Thyroid gland (tissue), 4 donors: ENCODE results near the gene ACTL7B.

Experiments
- CTCF ChIP-seq, 6 experiments: fragments of 200-600 bp in 3 of 6; fragments of 450-650 bp in 3 of 6; sonication (generic) in 3 of 6; IDR thresholded peaks; one replicate each; pipeline ENCODE4 v1.5.1; 2016 to 2019; ENCODE audit warnings: antibody characterized with exemption in 6 of 6, mild to moderate bottlenecking in 2 of 6, inconsistent platforms in 1 of 6, moderate library complexity in 1 of 6
- POLR2A ChIP-seq, 2 donors: fragments of 450-650 bp; IDR thresholded peaks; one replicate each; pipeline ENCODE4 v1.6.1; 2017; ENCODE audit warnings: antibody characterized with exemption in 2 of 2, mild to moderate bottlenecking in 2 of 2, moderate library complexity in 1 of 2

DNA sequence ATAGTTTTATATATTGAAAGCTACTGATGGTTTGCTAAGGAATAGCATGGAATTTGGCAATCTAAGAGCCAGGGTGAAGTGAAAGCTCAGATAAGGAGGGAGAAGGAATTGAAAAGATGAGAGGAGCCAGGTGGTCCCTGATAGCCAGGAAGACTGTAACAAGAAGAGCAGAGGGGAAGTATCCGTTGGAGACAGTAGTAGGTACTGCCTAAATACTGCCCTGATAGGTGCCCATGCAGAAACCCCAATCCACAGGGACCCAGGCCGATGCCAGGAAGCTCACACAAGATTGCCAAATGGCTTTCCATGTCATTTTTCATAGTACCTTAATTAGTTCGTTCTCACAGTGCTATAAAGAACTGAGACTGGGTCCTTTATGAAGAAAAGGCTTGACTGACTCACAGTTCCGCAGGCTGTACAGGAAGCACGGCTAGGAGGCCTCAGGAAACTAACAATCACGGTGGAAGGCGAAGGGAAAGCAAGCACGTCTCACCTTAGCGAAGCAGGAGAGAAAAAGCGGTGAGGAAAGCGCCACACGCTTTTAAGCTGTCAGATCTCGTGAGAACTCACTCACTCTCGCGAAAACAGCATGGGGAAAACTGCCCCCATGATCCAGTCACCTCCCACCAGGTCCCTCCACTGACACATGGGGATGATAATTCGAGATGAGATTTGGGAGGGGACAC lies 13.0 kb downstream of the ACTL7B start:
- TF ChIP-seq CTCF (IDR thresholded peaks at IDR 0.05) (no peak), POLR2A (IDR thresholded peaks at IDR 0.05) (no peak)
